Ectodermal cell (in vitro differentiated cells): ENCODE results near the gene FBXL17.

Source experiments
- H3K27ac ChIP-seq: 2 replicates; pipeline ENCODE4 v1.7.0; 2013; ENCODE audit warnings: mild to moderate bottlenecking, low read depth, low read length; ENCODE audit not compliant: insufficient read depth, poor library complexity, severe bottlenecking
- H3K27me3 ChIP-seq: 2 replicates; pipeline ENCODE4 v1.7.0; 2013; ENCODE audit warnings: mild to moderate bottlenecking, low read length; ENCODE audit not compliant: insufficient read depth, control insufficient read depth, poor library complexity, severe bottlenecking
- H3K36me3 ChIP-seq: one replicate; pipeline ENCODE4 v1.7.0; 2013; ENCODE audit warnings: low read length; ENCODE audit not compliant: control insufficient read depth, insufficient read depth
- H3K4me1 ChIP-seq: one replicate; pipeline ENCODE4 v1.7.0; 2013; ENCODE audit warnings: low read length; ENCODE audit not compliant: control insufficient read depth, insufficient read depth
- H3K4me3 ChIP-seq: 2 replicates; pipeline ENCODE4 v1.7.0; 2013; ENCODE audit warnings: low read depth, low read length, control low read depth; ENCODE audit not compliant: insufficient read depth
- H3K9me3 ChIP-seq: 2 replicates; pipeline ENCODE4 v1.7.0; 2013; ENCODE audit warnings: mild to moderate bottlenecking, low read length, moderate library complexity; ENCODE audit not compliant: control insufficient read depth
- WGBS, 2 experiments: methylation state at CpG; one replicate each; pipeline ENCODE4 v1.1.7; 2013; ENCODE audit warnings: missing lambda C conversion rate in 2 of 2; 5-methylcytosine and 5-hydroxymethylcytosine counted together

FBXL17 gene

GRCh38 chr5:108320231-108320630, 61.7 kb downstream of the FBXL17 start:
- Histone ChIP-seq H3K27ac (no peak overlapping the region), H3K27me3 (no peaks in the 10 kb centered on the region), H3K4me3 (no peak overlapping the region), H3K9me3 (no peaks in the 10 kb centered on the region), H3K4me1 (no peaks in the 10 kb centered on the region), H3K36me3 (no peaks in the 10 kb centered on the region)

- H3K36me3 ChIP-seq: no peaks in the 10 kb centered on the region
- H3K4me3 ChIP-seq: no peak overlapping the region
- no peaks in the 10 kb centered on the region for H3K9me3 ChIP-seq
Measured at GRCh38 chr5:108315829-108316228, 66.1 kb downstream of the FBXL17 start.

GRCh38 chr5:108312258-108312657, 69.6 kb downstream of the FBXL17 start:
- Histone ChIP-seq H3K36me3 (no peaks in the 10 kb centered on the region), H3K27me3 (no peaks in the 10 kb centered on the region), H3K4me3 (no peak overlapping the region), H3K4me1 (no peaks in the 10 kb centered on the region), H3K9me3 (no peaks in the 10 kb centered on the region), H3K27ac (no peak overlapping the region)
- WGBS, 2 experiments: 95 to 97% methylated on average over 1 of the region's 1 CpG

More at GRCh38 chr5:108315829-108316228, 66.1 kb downstream of the FBXL17 start:
- Histone ChIP-seq H3K4me1 (no peaks in the 10 kb centered on the region), H3K27ac (no peak overlapping the region), H3K27me3 (no peaks in the 10 kb centered on the region)

GRCh38 chr5:108311682-108312081, 70.2 kb downstream of the FBXL17 start:
- Histone ChIP-seq H3K4me3 (no peak overlapping the region), H3K9me3 (no peaks in the 10 kb centered on the region), H3K4me1 (no peaks in the 10 kb centered on the region), H3K36me3 (no peaks in the 10 kb centered on the region), H3K27me3 (no peaks in the 10 kb centered on the region), H3K27ac (no peak overlapping the region)
- WGBS, 2 experiments: 95 to 100% methylated on average over 3 of the region's 3 CpGs

- 100% methylated on average over 1 of the region's 2 CpGs; no CpG with 5 or more reads in 1 of the 2 experiments for WGBS, 2 experiments
- Histone ChIP-seq H3K4me1 (no peaks in the 10 kb centered on the region), H3K27ac (no peak overlapping the region), H3K27me3 (no peaks in the 10 kb centered on the region), H3K4me3 (no peak overlapping the region), H3K36me3 (no peaks in the 10 kb centered on the region), H3K9me3 (no peaks in the 10 kb centered on the region)
Measured at GRCh38 chr5:108303611-108304010, 78.3 kb downstream of the FBXL17 start.

- no peaks in the 10 kb centered on the region for H3K9me3 ChIP-seq
- H3K4me1 ChIP-seq: no peaks in the 10 kb centered on the region
- no peak overlapping the region for H3K4me3 ChIP-seq
- H3K36me3 ChIP-seq: no peaks in the 10 kb centered on the region
- WGBS, 2 experiments: 83 to 90% methylated on average over 1 of the region's 1 CpG
- no peak overlapping the region for H3K27ac ChIP-seq
- no peaks in the 10 kb centered on the region for H3K27me3 ChIP-seq
Measured at GRCh38 chr5:108303086-108303485, 78.8 kb downstream of the FBXL17 start.

- Histone ChIP-seq H3K4me3 (no peak overlapping the region), H3K27ac (no peak overlapping the region), H3K27me3 (no peaks in the 10 kb centered on the region), H3K36me3 (no peaks in the 10 kb centered on the region), H3K4me1 (no peaks in the 10 kb centered on the region), H3K9me3 (no peaks in the 10 kb centered on the region)
Measured at GRCh38 chr5:108297042-108297601, 84.8 kb downstream of the FBXL17 start.

- Histone ChIP-seq H3K27me3 (no peaks in the 10 kb centered on the region), H3K4me3 (no peak overlapping the region), H3K9me3 (no peaks in the 10 kb centered on the region), H3K36me3 (no peaks in the 10 kb centered on the region), H3K27ac (no peak overlapping the region), H3K4me1 (no peaks in the 10 kb centered on the region)
- 90% methylated on average over 1 to 2 of the region's 2 CpGs for WGBS, 2 experiments
Measured at GRCh38 chr5:108295578-108296368, 86.1 kb downstream of the FBXL17 start.

GRCh38 chr5:108280960-108281569, 100.8 kb downstream of the FBXL17 start:
- no peaks in the 10 kb centered on the region for H3K4me1 ChIP-seq
- no peaks in the 10 kb centered on the region for H3K27me3 ChIP-seq
- no peak overlapping the region for H3K4me3 ChIP-seq
- no peak overlapping the region for H3K27ac ChIP-seq
- H3K9me3 ChIP-seq: no peaks in the 10 kb centered on the region
- no peaks in the 10 kb centered on the region for H3K36me3 ChIP-seq

GRCh38 chr5:108280248-108280647, 101.7 kb downstream of the FBXL17 start:
- H3K27me3 ChIP-seq: no peaks in the 10 kb centered on the region
- H3K27ac ChIP-seq: no peak overlapping the region
- H3K36me3 ChIP-seq: no peaks in the 10 kb centered on the region
- H3K4me3 ChIP-seq: no peak overlapping the region
- H3K9me3 ChIP-seq: no peaks in the 10 kb centered on the region
- H3K4me1 ChIP-seq: no peaks in the 10 kb centered on the region
